Stimulated activated CD4-positive, alpha-beta T cell treated with anti-CD3 and anti-CD28 coated beads, TNF-alpha, amount 100 ng/mL, for 48 hours (primary cell): Measurements from ENCODE around the gene IL15RA.
A peak's percentile ranks its signal among the peaks of the same experiment; 100 is the strongest.
"Not testable (repeated sequence)": the region's sequence is repeated elsewhere in the genome, so short reads cannot be mapped to it uniquely, and the experiment has no call there.

ENCODE experiments used
- DNase-seq, 3 donors: peaks; one replicate each; pipeline ENCODE4 v3.0.0-alpha.2; 2020; ENCODE audit warnings: low read depth in 3 of 3

Gene IL15RA

DNA sequence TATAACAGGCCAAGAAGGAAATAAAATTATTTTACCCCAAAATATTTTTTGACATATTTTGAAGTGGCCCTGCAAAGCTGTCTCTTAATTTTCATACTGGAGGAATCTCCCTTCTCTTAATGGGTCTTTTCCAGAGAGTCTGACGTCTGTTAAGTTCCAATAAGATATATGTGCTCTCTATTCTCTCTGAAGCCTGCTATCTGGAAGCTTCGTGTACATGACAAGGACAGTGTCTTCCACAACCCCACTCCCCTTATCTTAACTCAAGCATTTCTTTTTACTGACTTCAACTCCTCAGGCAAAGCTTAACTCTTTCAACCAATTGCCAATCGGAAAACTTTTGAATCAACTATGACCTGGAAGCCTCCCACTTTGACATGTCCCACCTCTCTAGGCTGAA lies 29.2 kb upstream of the IL15RA start:
- no peak for DNase-seq

DNA sequence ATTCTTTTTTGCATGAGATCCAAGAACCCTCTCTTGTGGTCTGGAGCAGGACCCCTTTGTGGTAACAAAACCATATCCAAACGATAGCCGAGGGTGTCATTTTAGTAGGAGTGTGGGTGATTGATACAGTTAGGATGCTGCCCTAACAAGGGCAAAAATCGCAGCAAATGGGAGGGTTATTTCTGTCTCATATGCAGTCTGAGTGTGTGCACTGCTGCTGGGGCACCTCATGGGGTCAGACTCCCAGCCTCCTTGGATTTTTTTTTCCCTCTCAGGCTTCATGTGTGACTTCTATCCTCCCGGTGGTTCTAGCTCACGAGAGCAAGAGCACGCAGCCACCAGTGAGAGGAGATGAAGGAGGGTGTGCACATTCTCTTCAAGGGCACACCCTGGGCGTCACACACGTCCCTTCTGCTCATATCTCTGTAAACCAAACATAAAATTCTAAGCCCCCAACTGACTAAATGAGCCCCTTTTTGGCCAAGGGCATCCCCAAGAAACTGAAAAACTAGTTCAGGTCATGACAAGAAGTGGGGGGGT lies 28.6 kb upstream of the IL15RA start:
- no peak for DNase-seq

DNA sequence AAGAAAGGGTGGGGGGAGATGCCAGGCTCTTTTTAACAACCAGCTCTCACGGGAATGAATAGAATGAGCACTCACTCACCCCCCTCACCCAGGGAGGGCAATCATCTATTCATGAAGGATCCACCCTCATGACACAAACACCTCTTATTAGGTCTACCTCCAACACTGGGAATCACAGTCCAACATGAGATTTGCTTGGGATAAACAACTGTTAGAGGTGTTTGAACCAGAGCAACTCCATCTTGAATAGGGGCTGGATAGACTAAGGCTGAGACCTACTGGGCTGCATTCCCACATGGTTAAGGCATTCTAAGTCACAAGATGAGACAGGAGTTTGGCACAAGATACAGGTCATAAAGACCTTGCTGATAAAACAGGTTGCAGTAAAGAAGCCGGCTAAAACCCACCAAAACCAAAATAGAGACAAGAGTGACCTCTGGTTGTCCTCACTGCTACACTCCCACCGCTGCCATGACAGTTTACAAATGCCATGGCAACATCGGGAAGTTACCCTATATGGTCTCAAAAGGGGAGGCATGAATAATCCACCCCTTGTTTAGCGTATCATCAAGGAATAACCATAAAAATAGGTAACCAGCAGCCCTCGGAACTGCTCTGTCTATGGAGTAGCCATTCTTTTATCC lies 27.9 kb upstream of the IL15RA start:
- DNase-seq, result not testable (repeated sequence)

DNA sequence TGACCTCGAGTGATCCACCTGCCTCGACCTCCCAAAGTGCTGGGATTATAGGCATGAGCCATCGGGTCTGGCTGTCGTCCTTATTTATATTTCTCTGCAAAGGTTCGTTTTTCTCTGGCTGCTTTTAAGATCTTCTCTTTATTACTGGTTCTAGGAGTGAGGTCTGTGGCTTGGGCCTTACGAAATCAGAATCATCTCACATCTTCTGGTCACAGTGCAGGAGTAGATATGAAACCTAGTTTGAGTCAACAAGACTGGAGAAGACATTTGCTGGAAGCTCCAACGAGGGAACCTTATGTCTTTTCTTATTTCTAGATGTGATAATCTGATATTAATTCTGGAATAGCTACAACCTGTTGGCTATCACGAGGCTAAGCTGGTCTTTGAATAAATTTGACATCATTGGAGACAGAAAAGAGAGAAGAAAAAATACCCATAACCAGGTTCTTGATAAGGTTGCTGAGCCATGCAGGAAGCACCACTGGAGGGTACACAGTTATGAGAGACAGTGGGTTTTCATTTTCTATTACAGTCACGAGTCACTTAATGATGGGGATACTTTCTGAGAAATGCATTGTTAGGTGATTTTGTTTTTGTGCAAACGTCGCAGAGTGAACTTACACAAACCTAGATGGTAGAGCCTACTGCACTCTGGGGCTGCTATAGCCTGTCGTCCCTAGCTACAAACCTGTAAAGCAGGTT lies 25.6 kb upstream of the IL15RA start:
- no peak for DNase-seq

DNA sequence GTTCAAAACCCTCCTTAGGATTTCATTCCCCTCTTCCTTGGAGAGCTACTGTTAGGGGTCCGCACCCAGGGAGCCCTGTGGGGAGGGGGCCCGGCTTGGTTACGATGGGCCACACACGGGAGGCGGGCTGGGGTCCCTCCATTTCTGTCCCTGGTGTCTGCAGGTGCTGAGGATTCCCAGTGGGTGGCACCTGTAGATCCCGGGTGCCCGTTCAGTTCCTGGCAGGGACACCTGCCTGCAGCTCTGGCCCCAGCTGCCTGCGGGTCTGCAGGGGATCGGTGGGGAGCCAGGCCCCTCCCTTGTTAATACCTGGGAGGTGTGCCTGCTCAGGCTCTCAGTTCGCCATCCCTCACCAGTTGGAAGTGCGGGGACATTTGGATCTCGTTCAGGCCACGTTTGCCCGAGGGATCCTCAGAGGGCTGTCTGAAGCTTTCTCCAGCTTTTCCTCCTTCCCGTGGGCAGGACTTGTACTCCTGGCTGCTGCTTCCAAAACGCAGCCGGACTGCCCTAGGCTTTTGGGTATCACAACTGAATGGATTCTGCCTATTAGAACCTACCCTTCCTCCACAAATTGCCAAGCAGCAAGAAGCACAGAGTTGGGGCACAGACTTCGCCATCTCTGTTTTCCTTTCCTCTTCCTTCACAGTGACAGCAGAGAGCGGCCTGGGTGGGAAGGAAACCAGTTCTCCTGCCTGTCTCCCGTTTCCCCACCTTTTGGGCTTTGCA lies 22.3 kb upstream of the IL15RA start:
- no peak for DNase-seq

DNA sequence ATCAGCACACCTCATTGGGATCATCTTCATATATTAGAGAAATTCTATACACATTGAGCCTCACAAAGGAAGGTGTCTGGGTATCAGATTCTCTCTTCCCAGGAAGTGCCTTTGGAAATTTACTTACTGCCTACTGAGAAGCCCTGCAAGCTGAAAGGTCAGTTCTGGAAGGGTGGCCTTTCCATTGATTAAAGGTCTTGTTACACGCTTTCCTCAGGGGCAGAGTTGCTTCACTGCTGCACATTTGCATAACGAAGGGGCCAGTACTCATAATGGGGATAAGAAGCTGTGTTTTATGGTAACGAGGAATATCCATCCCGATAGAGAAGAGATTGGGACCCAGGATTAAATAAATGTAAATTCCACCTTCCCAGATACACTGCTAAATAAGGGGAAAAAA lies 19.4 kb upstream of the IL15RA start:
- DNase-seq, result no peak

DNA sequence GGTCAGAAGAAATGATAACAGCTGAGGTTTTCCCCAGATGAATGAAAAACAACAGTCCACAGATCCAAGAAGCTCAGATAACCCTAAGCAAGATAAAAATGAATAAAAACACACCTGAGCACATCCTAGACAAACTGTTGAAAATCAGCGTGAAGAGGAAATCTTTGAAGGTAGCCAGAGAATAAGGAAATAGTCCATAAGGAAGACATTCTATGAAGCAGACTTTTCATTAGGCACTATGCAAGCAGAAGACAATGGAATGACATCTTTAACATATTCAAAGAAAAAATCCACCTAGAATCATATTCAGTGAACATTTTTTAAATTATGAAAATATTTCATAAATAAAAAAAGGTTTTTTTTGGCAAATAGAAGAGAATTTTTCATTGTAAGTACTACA lies 15.1 kb upstream of the IL15RA start:
- no peak for DNase-seq

DNA sequence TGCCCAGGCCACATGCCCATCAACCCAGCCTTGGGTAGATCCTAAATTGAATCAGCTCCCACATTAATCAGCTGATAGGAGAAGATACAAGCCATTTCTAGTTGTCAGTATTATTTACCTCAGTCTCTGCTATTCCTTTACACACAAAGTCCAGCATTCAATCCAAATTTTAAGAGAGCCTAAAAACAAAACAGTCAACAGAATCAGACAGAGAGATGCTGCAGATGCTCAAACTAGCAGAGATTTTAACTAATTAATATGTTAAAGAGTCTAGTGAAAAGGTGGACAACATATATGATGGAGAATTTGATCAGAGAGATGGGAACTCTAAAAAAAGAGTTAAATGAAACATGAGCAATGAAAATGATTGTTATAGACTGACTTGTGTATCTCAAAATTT lies 14.4 kb upstream of the IL15RA start:
- DNase-seq, result no peak

DNA sequence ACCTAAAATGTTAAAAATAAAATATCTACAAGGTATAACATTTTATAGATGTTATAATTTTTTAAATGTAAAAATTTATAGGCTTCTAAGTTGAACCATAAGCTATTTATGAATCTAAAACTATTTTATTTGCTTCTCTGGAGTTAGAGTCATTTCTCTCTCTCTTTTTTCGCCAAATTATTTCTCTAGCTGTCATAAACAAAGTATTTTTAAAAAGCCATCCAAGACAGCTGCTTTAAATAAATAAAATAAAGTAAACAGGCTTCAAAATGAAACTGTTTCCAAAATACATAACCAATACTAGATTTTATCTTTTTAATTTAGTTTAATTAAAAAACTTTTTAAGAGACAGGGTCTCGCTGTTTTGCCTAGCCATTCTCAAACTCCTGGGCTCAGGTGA lies 12.4 kb upstream of the IL15RA start:
- DNase-seq, result no peak

DNA sequence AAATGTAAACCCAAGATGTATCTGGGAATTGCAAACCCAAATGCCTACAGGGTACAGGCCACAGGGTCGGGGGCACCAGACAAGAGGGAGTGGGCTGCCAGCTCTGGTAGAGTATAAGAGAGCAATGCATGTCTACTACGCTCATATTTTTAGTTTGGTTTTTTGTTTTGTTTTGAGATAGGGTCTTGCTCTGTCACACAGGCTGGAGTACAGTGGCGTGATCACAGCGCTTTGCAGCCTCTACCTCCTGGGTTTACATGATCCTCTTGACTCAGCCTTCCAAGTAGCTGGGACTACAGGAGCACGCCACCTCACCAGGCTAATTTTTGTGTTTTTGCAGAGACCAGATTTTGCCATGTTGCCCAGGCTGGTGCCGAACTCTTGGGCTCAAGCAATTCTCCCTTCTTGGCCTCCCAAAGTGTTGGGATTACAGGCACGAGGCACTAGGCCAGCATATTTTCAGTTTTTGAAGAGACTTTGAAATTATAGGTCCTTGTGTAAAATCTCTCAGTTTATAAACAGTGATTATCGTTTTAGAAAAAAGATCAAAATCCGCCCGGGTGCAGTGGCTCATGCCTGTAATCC lies 11.1 kb upstream of the IL15RA start:
- no peak for DNase-seq

DNA sequence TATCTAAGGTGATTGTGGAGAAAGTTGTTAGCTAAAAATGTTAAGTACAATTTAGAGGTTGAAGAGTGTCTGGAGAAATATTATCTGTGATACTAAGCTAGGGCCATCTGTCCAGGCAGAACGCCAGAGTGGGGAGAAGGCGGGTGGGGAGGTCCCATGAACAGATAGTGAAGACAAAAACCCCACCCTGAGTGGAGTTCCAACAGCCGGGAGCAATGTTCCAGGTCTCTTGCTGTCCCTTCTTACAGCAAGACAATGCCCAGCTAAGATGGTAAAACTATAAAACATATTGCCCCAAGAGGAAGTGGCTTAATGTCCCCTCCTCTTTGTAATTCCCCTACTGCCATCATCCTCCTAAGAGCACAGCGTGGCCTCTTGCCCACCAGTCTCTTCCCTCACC lies 10.4 kb upstream of the IL15RA start:
- DNase-seq, result no peak

DNA sequence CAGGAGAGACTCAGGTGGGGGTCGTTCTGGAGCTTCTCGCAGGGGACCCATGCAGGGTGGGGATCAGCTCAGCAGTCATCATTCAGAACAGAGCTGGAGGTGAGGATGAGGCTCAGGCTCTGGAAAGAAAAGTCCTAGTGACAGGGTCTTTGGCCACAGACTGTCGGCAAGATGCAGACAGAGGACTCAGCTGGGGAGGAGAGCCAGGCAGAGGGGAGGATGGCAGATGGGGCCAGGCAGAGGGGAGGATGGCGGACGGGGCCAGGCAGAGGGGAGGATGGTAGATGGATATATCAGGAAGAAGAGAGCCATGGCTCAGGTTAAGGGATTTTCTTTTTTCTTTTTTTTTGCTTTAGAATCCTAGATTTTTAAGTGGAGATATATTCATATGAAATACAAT lies 7.7 kb upstream of the IL15RA start:
- no peak for DNase-seq

DNA sequence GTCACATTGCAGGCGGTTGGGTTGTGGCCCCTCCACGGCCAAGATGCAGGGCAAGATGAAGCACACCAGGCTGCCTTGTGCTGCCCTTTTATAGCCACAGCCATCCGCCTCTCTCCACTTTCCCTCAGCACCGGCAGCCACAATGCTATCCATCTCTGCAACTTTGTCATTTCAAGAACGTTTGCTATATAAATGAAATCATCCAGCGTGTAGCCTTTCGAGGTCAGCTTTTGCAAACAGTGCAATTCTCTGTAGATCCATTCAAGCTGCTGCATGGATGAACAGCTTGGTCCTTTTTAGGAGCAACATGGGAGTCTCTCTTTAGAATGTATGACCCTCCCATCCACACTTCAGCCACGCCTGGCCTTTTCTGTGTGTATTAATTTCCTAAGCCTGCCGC lies 6.4 kb upstream of the IL15RA start:
- DNase-seq, result no peak

DNA sequence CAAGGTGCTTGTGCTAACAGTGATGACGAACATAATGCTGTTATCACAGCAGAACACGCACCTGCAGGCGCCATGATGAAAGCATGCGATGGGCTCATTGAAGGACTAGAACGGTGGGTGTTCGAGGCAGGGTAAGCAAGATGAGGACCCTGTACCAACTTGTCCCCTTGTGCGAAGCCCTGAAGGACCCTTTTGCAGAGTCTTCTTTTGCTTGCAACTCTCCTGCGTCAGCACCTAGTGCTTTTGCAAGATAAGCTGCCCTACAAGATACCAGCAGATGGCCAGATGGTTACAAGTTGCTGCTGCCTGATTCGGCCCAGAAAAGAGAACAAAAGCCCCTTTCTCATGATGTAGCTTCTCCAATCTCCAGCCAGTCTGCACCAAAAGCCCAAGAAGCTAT lies 4.2 kb upstream of the IL15RA start:
- no peak for DNase-seq

DNA sequence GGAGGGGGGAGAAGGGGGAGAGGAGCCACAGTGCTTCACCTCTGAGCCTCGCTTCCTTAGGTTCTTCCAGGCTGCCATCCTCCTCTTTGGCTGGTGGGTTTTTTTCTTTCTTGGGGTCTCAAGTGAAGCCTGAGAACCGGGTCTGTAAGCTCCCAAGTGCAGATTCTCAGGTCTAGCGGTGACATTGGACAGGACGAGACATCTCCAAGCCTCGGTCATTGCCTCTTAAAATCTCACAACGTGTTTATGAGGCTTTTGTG lies 817 bp upstream of the IL15RA start:
- no peak for DNase-seq

DNA sequence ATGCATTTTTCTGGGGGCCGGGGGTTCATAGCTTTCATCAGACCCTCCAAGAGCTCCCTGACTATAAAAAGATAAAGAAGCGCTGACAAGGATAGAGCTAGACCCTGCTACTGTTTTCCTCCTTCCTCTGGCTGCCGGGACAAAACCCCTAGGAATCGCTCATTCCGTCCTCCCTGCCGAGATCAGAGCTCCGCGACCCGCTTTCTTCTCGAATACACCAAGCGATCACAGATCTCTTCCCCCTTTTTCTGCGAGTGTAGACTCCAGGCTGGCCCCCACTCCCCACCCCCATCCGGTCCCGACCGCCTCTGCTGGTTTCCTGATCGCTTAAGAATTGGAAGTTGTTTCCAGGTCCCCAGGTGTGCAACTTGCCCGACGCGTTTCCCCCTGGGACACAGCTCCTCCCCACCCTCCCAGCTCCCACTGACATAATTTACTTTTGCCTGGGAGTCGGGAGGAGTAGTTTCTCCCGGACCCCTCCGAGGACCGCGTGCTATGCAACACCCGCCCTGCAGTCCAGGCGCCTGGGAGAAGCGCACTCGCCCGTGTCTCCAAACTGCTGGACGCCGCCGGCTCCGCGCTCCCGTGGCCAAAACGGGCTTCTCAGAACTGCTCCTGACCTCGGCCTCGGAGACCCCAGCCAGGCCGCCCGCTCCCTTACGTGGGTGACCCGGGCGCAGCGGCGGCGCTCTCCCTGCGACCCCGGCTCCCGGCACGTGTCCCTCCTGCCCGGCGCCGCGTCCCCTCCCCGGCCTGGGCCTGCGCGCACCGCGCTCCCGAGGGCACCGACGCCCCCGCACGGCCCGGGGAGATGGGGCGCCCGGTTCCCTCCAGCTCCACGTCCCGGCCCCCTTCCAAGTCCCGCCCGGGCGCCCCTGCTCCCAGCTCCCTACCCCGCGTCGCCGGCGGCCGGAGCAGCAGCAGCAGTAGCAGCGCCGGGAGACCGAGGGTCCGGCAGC lies 552 bp downstream of the IL15RA start:
- DNase-seq, result peak; percentile 10 to 53 (median 19)

DNA sequence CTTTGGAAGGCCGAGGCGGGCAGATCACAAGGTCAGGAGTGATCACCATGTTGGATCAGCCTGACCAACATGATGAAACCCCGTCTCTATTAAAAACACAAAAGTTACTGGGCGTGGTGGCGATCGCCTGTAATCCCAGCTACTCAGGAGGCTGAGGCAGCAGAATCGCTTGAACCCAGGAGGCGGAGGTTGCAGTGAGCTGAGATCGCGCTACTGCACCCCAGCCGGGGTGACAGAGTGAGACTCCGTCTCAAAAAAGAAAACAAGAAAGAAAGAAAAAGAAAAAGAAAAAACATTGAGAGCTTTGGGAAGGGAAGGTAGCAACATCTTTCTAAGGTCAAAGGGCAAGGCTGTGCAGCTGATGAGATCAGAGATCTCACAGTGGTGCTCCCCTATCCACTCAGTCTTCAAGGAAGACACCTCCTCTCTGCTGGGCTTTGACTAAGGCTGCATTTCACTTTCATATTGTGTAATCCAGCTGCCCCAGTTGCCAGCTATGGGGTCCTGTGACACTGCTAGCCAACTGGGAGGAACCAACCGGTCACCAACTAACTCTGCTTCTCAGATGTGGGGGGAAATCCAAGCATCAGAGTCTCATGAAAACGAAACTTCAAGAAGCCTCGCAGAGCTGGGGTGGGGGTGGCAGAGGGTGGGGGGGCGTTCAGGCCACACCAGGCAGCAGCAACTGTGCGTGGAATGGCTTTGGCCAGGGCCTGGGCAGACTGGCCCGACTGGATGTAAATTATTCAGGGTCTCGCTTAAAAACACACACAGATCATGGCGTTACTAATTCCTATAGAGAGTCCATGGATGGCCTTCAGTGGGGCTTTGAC lies 1.5 kb downstream of the IL15RA start:
- peak; percentile 26 to 67 (median 49) for DNase-seq

DNA sequence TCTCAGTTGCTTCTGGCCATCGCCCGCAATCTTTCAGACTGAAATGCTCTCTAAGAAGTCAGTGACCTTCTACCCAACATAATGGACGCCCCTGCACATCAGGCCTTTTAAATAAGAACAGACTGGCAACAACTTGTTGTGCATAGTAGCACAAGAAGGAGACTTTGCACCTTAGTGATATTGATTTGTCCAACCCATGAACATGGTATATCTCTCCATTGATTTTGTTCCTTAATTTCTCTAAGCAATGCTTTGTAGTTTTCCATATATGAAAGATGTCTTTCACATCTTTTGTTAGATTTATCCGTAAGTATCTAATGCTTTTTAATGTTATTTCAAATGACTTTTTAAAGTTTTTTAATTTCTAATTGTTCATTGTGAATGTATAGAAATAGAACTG lies 4.3 kb downstream of the IL15RA start:
- DNase-seq, result no peak

DNA sequence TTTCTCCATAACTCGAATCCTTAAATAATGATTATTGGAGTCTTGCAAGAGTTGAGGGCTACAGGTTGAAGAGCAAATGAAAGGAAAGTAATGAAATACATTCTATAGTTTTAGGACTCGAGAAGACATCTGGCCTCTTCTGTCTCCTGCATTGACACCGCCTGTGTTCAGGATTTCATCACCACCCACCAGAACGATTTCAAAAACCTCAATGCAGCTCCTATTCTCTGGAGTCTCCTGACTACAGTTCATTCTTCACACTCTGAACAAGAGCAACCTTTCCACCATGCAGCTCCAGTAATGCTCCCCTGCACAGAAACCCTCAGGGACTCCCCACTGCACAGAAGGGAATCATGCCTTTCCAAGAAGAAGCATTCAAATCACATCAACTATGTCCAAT lies 5.5 kb downstream of the IL15RA start:
- DNase-seq, result no peak

DNA sequence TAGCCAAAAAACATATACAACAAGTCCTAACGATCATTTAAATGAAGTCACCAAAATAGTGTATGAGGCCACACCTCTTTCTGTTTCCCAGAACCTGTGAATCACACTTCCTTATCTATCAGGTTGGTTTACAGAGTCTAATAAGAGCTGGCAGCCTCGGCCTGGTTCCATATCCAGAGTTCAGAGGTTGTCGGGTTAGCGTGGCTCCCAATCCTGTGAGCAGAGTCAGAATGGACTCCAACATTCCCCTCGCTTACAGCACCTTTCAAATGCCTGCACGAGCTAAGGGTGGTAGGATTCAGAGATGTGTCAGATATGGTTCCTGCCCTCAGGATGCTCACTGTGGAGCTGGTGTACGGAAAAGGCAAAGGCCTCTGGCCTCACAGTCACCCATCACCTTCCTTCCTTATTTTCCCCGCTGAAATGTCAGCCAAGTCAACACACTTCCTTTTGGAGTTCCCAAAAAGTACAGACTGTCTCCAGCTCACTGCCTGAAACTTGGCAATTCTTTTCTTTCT lies 6.0 kb downstream of the IL15RA start:
- peak in 1 of 3 donors; percentile 20 for DNase-seq
